HEK293 (cell line): ENCODE data around the gene CHN2.

Experiments used
- CTCF ChIA-PET: fragments of 350-600 bp; formaldehyde crosslinking; extraction: SDS; loops from one replicate; lab custom pipeline; 2021; ENCODE audit warnings: antibody characterized with exemption; lab: Yijun Ruan, JAX
- POLR2A ChIA-PET: fragments of 300-600 bp; formaldehyde crosslinking; extraction: SDS; loops from one replicate; lab custom pipeline; 2020; ENCODE audit warnings: antibody characterized with exemption, inconsistent platforms; lab: Yijun Ruan, JAX
- H3K27ac ChIP-seq: fragments of 200-500 bp; sonication (Bioruptor generic); 2 replicates; pipeline ENCODE4 v1.5.1; 2014; ENCODE audit warnings: low read depth, low read length, control low read depth, inconsistent platforms; ENCODE audit errors: extremely low read depth
- H3K36me3 ChIP-seq, 2 experiments: fragments of 200-500 bp in 1 of 2; sonication (Bioruptor generic) in 1 of 2; 1 replicate in 1 of 2; 2 replicates in 1 of 2; pipeline ENCODE4 v1.5.1; 2014 to 2017; ENCODE audit warnings: inconsistent platforms in 2 of 2, low read length in 2 of 2; ENCODE audit not compliant: control insufficient read depth in 2 of 2, insufficient read depth in 1 of 2
- H3K4me1 ChIP-seq: fragments of 200-500 bp; sonication (Bioruptor generic); 2 replicates; pipeline ENCODE4 v1.5.1; 2014; ENCODE audit warnings: mild to moderate bottlenecking, low read length, inconsistent platforms; ENCODE audit not compliant: control insufficient read depth, insufficient read depth
- H3K4me3 ChIP-seq: 2 replicates; pipeline ENCODE4 v1.5.1; 2011; ENCODE audit warnings: low read depth, mild to moderate bottlenecking, control low read depth, low read length, moderate library complexity
- H3K9me3 ChIP-seq: fragments of 200-500 bp; sonication (Bioruptor generic); 2 replicates; pipeline ENCODE4 v1.5.1; 2014; ENCODE audit warnings: low read depth, low read length, inconsistent platforms; ENCODE audit not compliant: control insufficient read depth, insufficient read depth
- GFI1B ChIP-seq: fragments of 450-650 bp; formaldehyde crosslinking; IDR thresholded peaks from 2 replicates; pipeline ENCODE4 v1.5.1; 2016; ENCODE audit warnings: missing biosample characterization, missing genetic modification characterization
- GLI4 ChIP-seq: fragments of 450-650 bp; formaldehyde crosslinking; IDR thresholded peaks from 2 replicates; pipeline ENCODE4 v1.5.1; 2016; ENCODE audit warnings: missing biosample characterization, missing genetic modification characterization
- HOXA7 ChIP-seq: sonication (generic); formaldehyde crosslinking; IDR thresholded peaks from 2 replicates; pipeline ENCODE4 v1.8.1; 2022; ENCODE audit warnings: missing genetic modification reagents, borderline replicate concordance
- KLF16 ChIP-seq: fragments of 450-650 bp; formaldehyde crosslinking; IDR thresholded peaks from 2 replicates; pipeline ENCODE4 v1.5.1; 2017; ENCODE audit warnings: missing biosample characterization, missing genetic modification characterization
- ZNF138 ChIP-seq: fragments of 450-650 bp; formaldehyde crosslinking; IDR thresholded peaks from 2 replicates; pipeline ENCODE4 v1.5.1; 2016; ENCODE audit warnings: missing biosample characterization, missing genetic modification characterization, borderline replicate concordance
- ZNF140 ChIP-seq: fragments of 450-650 bp; formaldehyde crosslinking; IDR thresholded peaks from 2 replicates; pipeline ENCODE4 v1.5.1; 2016; ENCODE audit warnings: missing biosample characterization, missing genetic modification characterization
- ZNF16 ChIP-seq: fragments of 450-650 bp; formaldehyde crosslinking; IDR thresholded peaks from 2 replicates; pipeline ENCODE4 v1.5.1; 2016; ENCODE audit warnings: low read depth, missing biosample characterization, missing genetic modification characterization
- ZNF174 ChIP-seq: fragments of 450-650 bp; formaldehyde crosslinking; IDR thresholded peaks from 2 replicates; pipeline ENCODE4 v1.5.0; 2017; ENCODE audit warnings: missing biosample characterization, mild to moderate bottlenecking, missing genetic modification characterization
- ZNF202 ChIP-seq: fragments of 450-650 bp; formaldehyde crosslinking; IDR thresholded peaks from 2 replicates; pipeline ENCODE4 v1.5.1; 2016; ENCODE audit warnings: missing biosample characterization, missing genetic modification characterization, borderline replicate concordance
- ZNF211 ChIP-seq: fragments of 450-650 bp; formaldehyde crosslinking; IDR thresholded peaks from 2 replicates; pipeline ENCODE4 v1.5.1; 2016; ENCODE audit warnings: low read depth, missing biosample characterization, missing genetic modification characterization
- ZNF223 ChIP-seq: fragments of 450-650 bp; formaldehyde crosslinking; IDR thresholded peaks from 2 replicates; pipeline ENCODE4 v1.5.1; 2016; ENCODE audit warnings: missing biosample characterization, missing genetic modification characterization
- ZNF350 ChIP-seq: fragments of 450-650 bp; formaldehyde crosslinking; IDR thresholded peaks from 2 replicates; pipeline ENCODE4 v1.5.0; 2017; ENCODE audit warnings: missing biosample characterization, mild to moderate bottlenecking, missing genetic modification characterization
- ZNF48 ChIP-seq: fragments of 450-650 bp; formaldehyde crosslinking; IDR thresholded peaks from 2 replicates; pipeline ENCODE4 v1.5.1; 2016; ENCODE audit warnings: missing biosample characterization, missing genetic modification characterization
- ZNF830 ChIP-seq: fragments of 450-650 bp; IDR thresholded peaks from 2 replicates; pipeline ENCODE4 v1.5.0; 2018; ENCODE audit warnings: missing biosample characterization, missing genetic modification characterization, low read depth, mild to moderate bottlenecking, moderate library complexity
- ZSCAN23 ChIP-seq: fragments of 450-650 bp; formaldehyde crosslinking; IDR thresholded peaks from 2 replicates; pipeline ENCODE4 v1.5.1; 2016; ENCODE audit warnings: missing biosample characterization, missing genetic modification characterization
- TF ChIP-seq, protein P1 (sequence below): fragments of 450-650 bp; formaldehyde crosslinking; IDR thresholded peaks from 2 replicates; pipeline ENCODE4 v1.5.1; 2016; ENCODE audit warnings: missing biosample characterization, missing genetic modification characterization, low read depth
- TF ChIP-seq, protein P2 (sequence below): fragments of 450-650 bp; formaldehyde crosslinking; IDR thresholded peaks from 2 replicates; pipeline ENCODE4 v1.5.1; 2016; ENCODE audit warnings: missing biosample characterization, missing genetic modification characterization
- TF ChIP-seq, protein P3 (sequence below): fragments of 450-650 bp; formaldehyde crosslinking; IDR thresholded peaks from 2 replicates; pipeline ENCODE4 v1.5.1; 2016; ENCODE audit warnings: missing biosample characterization, missing genetic modification characterization
- TF ChIP-seq, protein P4 (sequence below): fragments of 450-650 bp; formaldehyde crosslinking; IDR thresholded peaks from 2 replicates; pipeline ENCODE4 v1.5.1; 2016; ENCODE audit warnings: missing biosample characterization, missing genetic modification characterization
- TF ChIP-seq, protein P5 (sequence below): fragments of 450-650 bp; formaldehyde crosslinking; IDR thresholded peaks from 2 replicates; pipeline ENCODE4 v1.5.1; 2016; ENCODE audit warnings: missing biosample characterization, missing genetic modification characterization

Gene CHN2

DNA sequence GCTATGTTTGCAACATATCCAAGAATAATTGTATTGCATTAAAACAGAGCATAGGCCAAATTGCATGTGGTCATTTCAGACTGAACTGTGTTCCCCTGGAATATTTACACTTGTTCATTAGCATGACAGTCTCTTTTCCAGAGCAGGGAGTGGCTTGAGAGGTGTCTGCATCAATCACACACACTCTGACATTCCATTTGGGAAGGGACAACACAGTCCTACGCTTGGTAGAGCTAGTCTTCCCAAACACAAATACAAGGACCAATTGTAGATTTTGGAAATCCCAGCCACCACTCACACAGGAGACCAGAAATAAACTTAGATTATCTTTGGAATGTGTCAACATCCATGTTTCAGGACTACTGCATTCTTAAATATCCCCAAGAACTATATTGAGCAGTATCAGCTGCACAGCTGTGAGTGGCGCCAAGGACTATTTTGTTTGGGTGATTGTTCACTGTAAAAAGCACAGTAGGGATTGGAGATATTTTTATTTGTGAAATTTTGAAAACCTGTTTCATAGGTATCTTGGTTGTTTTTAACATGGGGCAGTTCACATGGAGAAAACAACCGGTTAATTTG lies 275.5 kb downstream of the CHN2 start (continued):
- TF ChIP-seq, protein P1, sequence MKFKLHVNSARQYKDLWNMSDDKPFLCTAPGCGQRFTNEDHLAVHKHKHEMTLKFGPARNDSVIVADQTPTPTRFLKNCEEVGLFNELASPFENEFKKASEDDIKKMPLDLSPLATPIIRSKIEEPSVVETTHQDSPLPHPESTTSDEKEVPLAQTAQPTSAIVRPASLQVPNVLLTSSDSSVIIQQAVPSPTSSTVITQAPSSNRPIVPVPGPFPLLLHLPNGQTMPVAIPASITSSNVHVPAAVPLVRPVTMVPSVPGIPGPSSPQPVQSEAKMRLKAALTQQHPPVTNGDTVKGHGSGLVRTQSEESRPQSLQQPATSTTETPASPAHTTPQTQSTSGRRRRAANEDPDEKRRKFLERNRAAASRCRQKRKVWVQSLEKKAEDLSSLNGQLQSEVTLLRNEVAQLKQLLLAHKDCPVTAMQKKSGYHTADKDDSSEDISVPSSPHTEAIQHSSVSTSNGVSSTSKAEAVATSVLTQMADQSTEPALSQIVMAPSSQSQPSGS (tag by site-specific recombination) = no peak
- TF ChIP-seq, protein P2, sequence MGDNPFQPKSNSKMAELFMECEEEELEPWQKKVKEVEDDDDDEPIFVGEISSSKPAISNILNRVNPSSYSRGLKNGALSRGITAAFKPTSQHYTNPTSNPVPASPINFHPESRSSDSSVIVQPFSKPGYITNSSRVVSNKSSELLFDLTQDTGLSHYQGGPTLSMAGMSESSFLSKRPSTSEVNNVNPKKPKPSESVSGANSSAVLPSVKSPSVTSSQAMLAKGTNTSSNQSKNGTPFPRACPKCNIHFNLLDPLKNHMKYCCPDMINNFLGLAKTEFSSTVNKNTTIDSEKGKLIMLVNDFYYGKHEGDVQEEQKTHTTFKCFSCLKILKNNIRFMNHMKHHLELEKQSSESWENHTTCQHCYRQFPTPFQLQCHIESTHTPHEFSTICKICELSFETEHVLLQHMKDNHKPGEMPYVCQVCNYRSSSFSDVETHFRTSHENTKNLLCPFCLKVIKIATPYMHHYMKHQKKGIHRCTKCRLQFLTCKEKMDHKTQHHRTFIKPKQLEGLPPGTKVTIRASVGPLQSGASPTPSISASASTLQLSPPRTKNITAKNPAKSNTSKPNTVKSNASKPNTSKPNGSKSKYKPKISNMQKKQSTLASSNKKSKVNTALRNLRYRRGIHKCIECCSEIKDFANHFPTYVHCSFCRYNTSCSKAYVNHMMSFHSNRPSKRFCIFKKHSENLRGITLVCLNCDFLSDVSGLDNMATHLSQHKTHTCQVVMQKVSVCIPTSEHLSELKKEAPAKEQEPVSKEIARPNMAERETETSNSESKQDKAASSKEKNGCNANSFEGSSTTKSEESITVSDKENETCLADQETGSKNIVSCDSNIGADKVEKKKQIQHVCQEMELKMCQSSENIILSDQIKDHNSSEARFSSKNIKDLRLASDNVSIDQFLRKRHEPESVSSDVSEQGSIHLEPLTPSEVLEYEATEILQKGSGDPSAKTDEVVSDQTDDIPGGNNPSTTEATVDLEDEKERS = no peak
- TF ChIP-seq HOXA7 (CRISPR knock-in tag) (no peak), GFI1B (no peak), ZNF211 (tag by site-specific recombination) (no peak)

DNA sequence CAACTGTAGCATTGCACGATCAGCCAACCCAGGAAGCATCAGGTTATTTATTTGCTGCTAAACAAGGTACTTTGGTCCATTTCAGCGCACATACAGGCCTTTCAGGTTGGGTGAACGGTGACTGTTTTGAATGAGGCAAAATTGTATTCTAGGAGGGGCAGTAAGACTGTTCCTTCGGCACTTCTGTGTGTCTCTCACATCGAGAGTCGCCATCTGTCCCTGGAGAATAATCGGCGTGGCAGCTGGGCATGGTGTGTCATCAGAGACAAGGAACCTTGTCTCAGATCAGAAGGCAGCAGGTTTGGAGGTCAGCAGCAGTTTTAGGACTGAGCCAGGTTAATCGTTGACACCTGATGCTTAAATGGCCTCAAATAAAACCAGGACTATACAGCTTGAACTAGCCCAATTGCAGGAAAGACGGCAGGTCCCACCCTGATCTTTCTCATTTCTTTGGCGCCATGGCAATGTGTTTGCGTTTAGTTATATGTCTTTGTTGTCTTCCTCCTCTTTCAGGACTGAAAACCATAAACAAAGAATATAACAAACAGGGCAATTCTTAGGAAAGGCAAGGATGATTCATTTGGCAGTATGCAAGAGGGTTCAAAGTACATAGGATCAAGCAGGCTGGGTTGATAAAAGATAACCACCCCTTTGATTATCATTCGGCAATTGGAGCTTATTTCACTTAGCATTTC lies 277.0 kb downstream of the CHN2 start:
- POLR2A ChIA-PET = no interaction called here
- TF ChIP-seq GLI4 = no peak
- TF ChIP-seq, protein P3, sequence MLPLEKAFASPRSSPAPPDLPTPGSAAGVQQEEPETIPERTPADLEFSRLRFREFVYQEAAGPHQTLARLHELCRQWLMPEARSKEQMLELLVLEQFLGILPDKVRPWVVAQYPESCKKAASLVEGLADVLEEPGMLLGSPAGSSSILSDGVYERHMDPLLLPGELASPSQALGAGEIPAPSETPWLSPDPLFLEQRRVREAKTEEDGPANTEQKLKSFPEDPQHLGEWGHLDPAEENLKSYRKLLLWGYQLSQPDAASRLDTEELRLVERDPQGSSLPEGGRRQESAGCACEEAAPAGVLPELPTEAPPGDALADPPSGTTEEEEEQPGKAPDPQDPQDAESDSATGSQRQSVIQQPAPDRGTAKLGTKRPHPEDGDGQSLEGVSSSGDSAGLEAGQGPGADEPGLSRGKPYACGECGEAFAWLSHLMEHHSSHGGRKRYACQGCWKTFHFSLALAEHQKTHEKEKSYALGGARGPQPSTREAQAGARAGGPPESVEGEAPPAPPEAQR = no peak
- TF ChIP-seq ZNF223 = no peak
- TF ChIP-seq ZNF830 (tag by site-specific recombination) = no peak
- TF ChIP-seq ZNF48 = no peak
- no peak for TF ChIP-seq KLF16 (tag by site-specific recombination)
- no peak for TF ChIP-seq ZNF350 (tag by site-specific recombination)
- no peak for TF ChIP-seq ZNF138 (tag by site-specific recombination)
- TF ChIP-seq ZNF174 (tag by site-specific recombination) = no peak
- no peak for TF ChIP-seq ZNF202
- no peak for TF ChIP-seq ZSCAN23
- TF ChIP-seq ZNF16 (tag by site-specific recombination) = no peak
- TF ChIP-seq, protein P4, sequence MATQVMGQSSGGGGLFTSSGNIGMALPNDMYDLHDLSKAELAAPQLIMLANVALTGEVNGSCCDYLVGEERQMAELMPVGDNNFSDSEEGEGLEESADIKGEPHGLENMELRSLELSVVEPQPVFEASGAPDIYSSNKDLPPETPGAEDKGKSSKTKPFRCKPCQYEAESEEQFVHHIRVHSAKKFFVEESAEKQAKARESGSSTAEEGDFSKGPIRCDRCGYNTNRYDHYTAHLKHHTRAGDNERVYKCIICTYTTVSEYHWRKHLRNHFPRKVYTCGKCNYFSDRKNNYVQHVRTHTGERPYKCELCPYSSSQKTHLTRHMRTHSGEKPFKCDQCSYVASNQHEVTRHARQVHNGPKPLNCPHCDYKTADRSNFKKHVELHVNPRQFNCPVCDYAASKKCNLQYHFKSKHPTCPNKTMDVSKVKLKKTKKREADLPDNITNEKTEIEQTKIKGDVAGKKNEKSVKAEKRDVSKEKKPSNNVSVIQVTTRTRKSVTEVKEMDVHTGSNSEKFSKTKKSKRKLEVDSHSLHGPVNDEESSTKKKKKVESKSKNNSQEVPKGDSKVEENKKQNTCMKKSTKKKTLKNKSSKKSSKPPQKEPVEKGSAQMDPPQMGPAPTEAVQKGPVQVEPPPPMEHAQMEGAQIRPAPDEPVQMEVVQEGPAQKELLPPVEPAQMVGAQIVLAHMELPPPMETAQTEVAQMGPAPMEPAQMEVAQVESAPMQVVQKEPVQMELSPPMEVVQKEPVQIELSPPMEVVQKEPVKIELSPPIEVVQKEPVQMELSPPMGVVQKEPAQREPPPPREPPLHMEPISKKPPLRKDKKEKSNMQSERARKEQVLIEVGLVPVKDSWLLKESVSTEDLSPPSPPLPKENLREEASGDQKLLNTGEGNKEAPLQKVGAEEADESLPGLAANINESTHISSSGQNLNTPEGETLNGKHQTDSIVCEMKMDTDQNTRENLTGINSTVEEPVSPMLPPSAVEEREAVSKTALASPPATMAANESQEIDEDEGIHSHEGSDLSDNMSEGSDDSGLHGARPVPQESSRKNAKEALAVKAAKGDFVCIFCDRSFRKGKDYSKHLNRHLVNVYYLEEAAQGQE (tag by site-specific recombination) = no peak
- no peak for TF ChIP-seq ZNF140 (tag by site-specific recombination)
- TF ChIP-seq, protein P5, sequence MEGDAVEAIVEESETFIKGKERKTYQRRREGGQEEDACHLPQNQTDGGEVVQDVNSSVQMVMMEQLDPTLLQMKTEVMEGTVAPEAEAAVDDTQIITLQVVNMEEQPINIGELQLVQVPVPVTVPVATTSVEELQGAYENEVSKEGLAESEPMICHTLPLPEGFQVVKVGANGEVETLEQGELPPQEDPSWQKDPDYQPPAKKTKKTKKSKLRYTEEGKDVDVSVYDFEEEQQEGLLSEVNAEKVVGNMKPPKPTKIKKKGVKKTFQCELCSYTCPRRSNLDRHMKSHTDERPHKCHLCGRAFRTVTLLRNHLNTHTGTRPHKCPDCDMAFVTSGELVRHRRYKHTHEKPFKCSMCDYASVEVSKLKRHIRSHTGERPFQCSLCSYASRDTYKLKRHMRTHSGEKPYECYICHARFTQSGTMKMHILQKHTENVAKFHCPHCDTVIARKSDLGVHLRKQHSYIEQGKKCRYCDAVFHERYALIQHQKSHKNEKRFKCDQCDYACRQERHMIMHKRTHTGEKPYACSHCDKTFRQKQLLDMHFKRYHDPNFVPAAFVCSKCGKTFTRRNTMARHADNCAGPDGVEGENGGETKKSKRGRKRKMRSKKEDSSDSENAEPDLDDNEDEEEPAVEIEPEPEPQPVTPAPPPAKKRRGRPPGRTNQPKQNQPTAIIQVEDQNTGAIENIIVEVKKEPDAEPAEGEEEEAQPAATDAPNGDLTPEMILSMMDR = no peak
- TF ChIP-seq, all 188 proteins: peak for 0
- no peaks in the 10 kb centered on the region for H3K9me3 ChIP-seq
- no peaks in the 10 kb centered on the region for H3K4me1 ChIP-seq
- no peak overlapping the region for H3K4me3 ChIP-seq
- no peaks in the 10 kb centered on the region for H3K36me3 ChIP-seq
- CTCF ChIA-PET = interaction anchor here (1.1 kb wide), 1 partner anchor 10 kb away, joined by 4 read pairs; no protein-coding TSS in a partner anchor
- H3K27ac ChIP-seq = no peak overlapping the region
